ENCODE results near the gene SNX21.
"Not testable (repeated sequence)": the region's sequence is repeated elsewhere in the genome, so short reads cannot be mapped to it uniquely, and the experiment has no call there.

Gene SNX21

GRCh38 chr20:45823949-45824835 is 9.4 kb upstream of the SNX21 start:
- DNase-seq, result peak; percentile 67

- DNase-seq, result no peak
Observed at GRCh38 chr20:45826381-45827019, 7.1 kb upstream of the SNX21 start.

- DNase-seq, result no peak
Observed at GRCh38 chr20:45827030-45827652, 6.5 kb upstream of the SNX21 start, which contains the start of gene TNNC2. TNNC2 (minus strand) TSS chr20:45827312; CDS start chr20:45827248, 64 bp downstream.

GRCh38 chr20:45827712-45828111 is 5.9 kb upstream of the SNX21 start:
- no peak for DNase-seq

- no peak for DNase-seq
Observed at GRCh38 chr20:45828589-45828988, 5.0 kb upstream of the SNX21 start.

GRCh38 chr20:45829673-45830106 is 3.9 kb upstream of the SNX21 start:
- not testable (repeated sequence) for DNase-seq

GRCh38 chr20:45832619-45833018 is 980 bp upstream of the SNX21 start:
- DNase-seq, result no peak

GRCh38 chr20:45833883-45834796 is 541 bp downstream of the SNX21 start:
- peak; percentile 62 for DNase-seq

GRCh38 chr20:45834797-45835161 is 1.2 kb downstream of the SNX21 start:
- DNase-seq, result no peak

GRCh38 chr20:45835329-45835765 is 1.7 kb downstream of the SNX21 start:
- no peak for DNase-seq

GRCh38 chr20:45835825-45836224 is 2.2 kb downstream of the SNX21 start:
- no peak for DNase-seq

GRCh38 chr20:45836841-45837240 is 3.2 kb downstream of the SNX21 start:
- no peak for DNase-seq

- DNase-seq, result no peak
Observed at GRCh38 chr20:45840700-45841198, 7.2 kb downstream of the SNX21 start.

- no peak for DNase-seq
Observed at GRCh38 chr20:45841407-45842129, 8.0 kb downstream of the SNX21 start.

- DNase-seq, result no peak
Observed at GRCh38 chr20:45842169-45842812, 8.7 kb downstream of the SNX21 start.

- no peak for DNase-seq
Observed at GRCh38 chr20:45843506-45843905, 9.9 kb downstream of the SNX21 start.

GRCh38 chr20:45845452-45845851 is 11.9 kb downstream of the SNX21 start:
- DNase-seq, result no peak

- DNase-seq, result no peak
Observed at GRCh38 chr20:45848421-45848820, 14.8 kb downstream of the SNX21 start.

GRCh38 chr20:45848969-45849582 is 15.5 kb downstream of the SNX21 start:
- no peak for DNase-seq

GRCh38 chr20:45850238-45850637 is 16.6 kb downstream of the SNX21 start:
- no peak for DNase-seq

- no peak for DNase-seq
Observed at GRCh38 chr20:45850926-45851325, 17.3 kb downstream of the SNX21 start.

Measured in stimulated activated CD4-positive, alpha-beta T cell treated with anti-CD3 and anti-CD28 coated beads, Interleukin-15, amount 100 ng/mL, for 24 hours (primary cell).